HG02840 (cell line): ENCODE results near the gene LPAR2.

Source experiments
- ATAC-seq: cut with Tn5 transposase; IDR thresholded peaks from one replicate; pipeline ENCODE4 v1.9.1; 2021; ENCODE audit warnings: mild to moderate bottlenecking, moderate library complexity, moderate number of reproducible peaks; ENCODE audit not compliant: unreplicated experiment, low FRiP score

The LPAR2 gene

GRCh38 chr19:19654441-19654840 lies 26.4 kb upstream of the LPAR2 start:
- no peak for ATAC-seq

- ATAC-seq, result no peak
Measured at GRCh38 chr19:19653597-19654147, 25.7 kb upstream of the LPAR2 start.

- no peak for ATAC-seq
Measured at GRCh38 chr19:19652482-19653295, 24.7 kb upstream of the LPAR2 start.

- ATAC-seq, result no peak
Measured at GRCh38 chr19:19651076-19651475, 23.1 kb upstream of the LPAR2 start.

GRCh38 chr19:19650331-19650730 lies 22.3 kb upstream of the LPAR2 start:
- no peak for ATAC-seq

GRCh38 chr19:19649580-19649995 lies 21.6 kb upstream of the LPAR2 start:
- ATAC-seq, result no peak

GRCh38 chr19:19649155-19649554 lies 21.1 kb upstream of the LPAR2 start:
- ATAC-seq, result no peak

GRCh38 chr19:19647037-19647835 lies 19.2 kb upstream of the LPAR2 start:
- ATAC-seq, result no peak

- ATAC-seq, result no peak
Measured at GRCh38 chr19:19645233-19645870, 17.3 kb upstream of the LPAR2 start.

GRCh38 chr19:19644054-19644388 lies 16.0 kb upstream of the LPAR2 start:
- no peak for ATAC-seq

- ATAC-seq, result peak; percentile 79
Measured at GRCh38 chr19:19643158-19644053, 15.4 kb upstream of the LPAR2 start, which contains the start of gene GMIP. GMIP (minus strand) TSS chr19:19643657; CDS start chr19:19643529, 128 bp downstream.

GRCh38 chr19:19642506-19643157 lies 14.6 kb upstream of the LPAR2 start:
- ATAC-seq, result peak; percentile 13

GRCh38 chr19:19637523-19638251 lies 9.7 kb upstream of the LPAR2 start:
- ATAC-seq, result no peak

GRCh38 chr19:19637186-19637522 lies 9.1 kb upstream of the LPAR2 start:
- no peak for ATAC-seq

- ATAC-seq, result no peak
Measured at GRCh38 chr19:19636573-19637185, 8.7 kb upstream of the LPAR2 start.

GRCh38 chr19:19635313-19635702 lies 7.3 kb upstream of the LPAR2 start:
- ATAC-seq, result no peak

GRCh38 chr19:19634516-19635312 lies 6.7 kb upstream of the LPAR2 start:
- no peak for ATAC-seq
